GM10266 (cell line): ENCODE results near the gene NFAT5.
"Not testable (repeated sequence)": the region's sequence is repeated elsewhere in the genome, so short reads cannot be mapped to it uniquely, and the experiment has no call there.

ENCODE experiments used
- DNase-seq: peaks from one replicate; pipeline ENCODE4 v3.0.0; 2012; ENCODE audit errors: extremely low spot score
- TF ChIP-seq, protein P1 (sequence below): IDR thresholded peaks from 2 replicates; pipeline ENCODE4 v1.5.1; 2012; ENCODE audit warnings: mild to moderate bottlenecking, low read depth; ENCODE audit not compliant: control insufficient read depth, insufficient read depth; ENCODE audit errors: missing control alignments

NFAT5 gene

DNA sequence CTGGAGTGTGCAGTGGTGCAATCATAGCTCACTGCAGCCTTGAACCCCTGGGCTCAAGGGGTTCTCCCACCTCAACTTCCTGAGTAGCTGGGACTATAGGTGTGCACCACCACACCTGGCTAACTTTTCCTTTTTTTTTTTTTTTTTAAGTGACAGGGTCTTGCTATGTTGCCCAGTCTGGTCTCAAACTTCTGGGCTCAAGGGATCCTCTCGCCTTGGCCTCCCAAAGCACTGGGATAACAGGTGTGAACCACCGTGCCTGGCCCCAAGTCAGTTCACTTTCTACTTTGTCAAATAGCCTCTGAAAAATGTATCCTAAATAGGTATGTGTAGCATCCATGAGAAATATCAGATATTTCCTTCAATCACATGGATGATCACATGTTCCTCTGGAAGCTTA lies 9.9 kb upstream of the NFAT5 start:
- DNase-seq, result no peak
- TF ChIP-seq, protein P1, sequence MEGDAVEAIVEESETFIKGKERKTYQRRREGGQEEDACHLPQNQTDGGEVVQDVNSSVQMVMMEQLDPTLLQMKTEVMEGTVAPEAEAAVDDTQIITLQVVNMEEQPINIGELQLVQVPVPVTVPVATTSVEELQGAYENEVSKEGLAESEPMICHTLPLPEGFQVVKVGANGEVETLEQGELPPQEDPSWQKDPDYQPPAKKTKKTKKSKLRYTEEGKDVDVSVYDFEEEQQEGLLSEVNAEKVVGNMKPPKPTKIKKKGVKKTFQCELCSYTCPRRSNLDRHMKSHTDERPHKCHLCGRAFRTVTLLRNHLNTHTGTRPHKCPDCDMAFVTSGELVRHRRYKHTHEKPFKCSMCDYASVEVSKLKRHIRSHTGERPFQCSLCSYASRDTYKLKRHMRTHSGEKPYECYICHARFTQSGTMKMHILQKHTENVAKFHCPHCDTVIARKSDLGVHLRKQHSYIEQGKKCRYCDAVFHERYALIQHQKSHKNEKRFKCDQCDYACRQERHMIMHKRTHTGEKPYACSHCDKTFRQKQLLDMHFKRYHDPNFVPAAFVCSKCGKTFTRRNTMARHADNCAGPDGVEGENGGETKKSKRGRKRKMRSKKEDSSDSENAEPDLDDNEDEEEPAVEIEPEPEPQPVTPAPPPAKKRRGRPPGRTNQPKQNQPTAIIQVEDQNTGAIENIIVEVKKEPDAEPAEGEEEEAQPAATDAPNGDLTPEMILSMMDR, result no peak

DNA sequence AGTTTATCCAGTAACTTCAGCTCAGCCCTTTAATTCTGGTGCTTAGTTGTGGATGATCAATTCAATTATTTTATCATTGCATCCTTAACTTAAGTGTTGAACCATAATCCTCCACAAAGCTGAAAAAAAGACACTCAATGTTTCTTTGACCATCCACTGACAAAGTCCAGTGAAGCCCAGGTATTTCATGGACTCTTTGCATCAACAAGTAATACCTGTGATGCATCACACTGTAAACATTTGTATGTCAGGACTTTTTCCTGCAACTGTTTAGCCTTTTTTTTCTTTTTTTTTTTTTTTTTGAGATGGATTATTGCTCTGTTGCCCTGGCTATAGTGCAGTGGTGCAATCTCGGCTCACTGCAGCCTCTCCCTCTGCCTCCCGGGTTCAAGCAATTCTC lies 6.6 kb upstream of the NFAT5 start:
- TF ChIP-seq, protein P1, result no peak
- no peak for DNase-seq

DNA sequence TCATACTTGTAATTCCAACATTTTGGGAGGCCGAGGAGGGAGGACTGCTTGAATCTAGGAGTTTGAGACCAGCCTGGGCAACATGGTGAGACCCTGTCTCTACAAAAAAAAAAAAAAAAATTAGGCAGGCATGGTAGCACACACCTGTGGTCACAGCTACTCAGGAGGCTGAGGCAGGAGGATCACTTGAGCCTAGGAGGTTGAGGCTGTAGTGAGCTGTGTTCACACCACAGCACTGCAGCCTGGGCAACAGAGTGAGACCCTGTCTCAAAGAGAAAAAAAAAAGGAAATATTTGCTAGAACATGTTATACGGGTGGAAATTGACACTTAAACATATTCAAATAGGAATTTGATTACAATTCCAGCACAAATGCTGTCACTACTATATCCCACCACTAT lies 4.4 kb upstream of the NFAT5 start:
- not testable (repeated sequence) for DNase-seq

DNA sequence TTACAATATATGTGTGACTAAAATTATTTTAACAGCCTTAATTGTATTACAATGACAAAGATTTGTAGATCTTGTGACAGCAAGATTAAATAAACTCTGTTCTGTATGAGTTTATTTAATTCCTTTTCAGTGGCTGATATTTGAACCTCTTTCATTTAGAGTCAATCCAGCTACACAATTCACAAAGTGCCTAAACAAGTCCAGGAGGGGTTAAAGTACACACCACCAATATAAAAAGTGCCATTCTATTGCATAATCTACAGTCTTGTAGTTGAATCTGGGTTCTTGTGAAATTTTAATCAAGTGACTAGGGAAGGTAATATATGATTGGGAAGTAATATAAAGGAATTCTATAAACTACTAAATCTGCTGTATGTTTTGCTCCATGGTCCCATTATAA lies 3.9 kb upstream of the NFAT5 start:
- no peak for DNase-seq
- TF ChIP-seq, protein P1, result no peak

DNA sequence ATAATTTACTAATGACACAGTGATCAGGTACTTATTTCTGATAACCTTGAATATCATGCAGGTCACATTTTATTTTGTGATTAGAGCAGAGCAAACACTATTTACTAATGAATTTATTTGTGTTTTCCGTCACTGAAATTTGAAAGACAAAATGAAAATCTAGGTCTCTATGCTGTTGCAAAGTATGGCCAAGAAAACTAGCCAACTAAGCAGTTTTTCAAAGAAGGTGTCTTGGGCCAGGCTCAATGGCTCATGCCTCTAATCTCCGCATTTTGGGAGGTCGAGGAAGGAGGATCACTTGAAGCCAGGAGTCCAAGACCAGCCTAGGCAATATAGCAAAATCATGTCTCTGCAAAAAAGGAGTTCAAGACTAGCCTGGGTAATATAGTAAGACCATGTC lies 3.0 kb upstream of the NFAT5 start:
- DNase-seq, result no peak
- TF ChIP-seq, protein P1, result no peak

DNA sequence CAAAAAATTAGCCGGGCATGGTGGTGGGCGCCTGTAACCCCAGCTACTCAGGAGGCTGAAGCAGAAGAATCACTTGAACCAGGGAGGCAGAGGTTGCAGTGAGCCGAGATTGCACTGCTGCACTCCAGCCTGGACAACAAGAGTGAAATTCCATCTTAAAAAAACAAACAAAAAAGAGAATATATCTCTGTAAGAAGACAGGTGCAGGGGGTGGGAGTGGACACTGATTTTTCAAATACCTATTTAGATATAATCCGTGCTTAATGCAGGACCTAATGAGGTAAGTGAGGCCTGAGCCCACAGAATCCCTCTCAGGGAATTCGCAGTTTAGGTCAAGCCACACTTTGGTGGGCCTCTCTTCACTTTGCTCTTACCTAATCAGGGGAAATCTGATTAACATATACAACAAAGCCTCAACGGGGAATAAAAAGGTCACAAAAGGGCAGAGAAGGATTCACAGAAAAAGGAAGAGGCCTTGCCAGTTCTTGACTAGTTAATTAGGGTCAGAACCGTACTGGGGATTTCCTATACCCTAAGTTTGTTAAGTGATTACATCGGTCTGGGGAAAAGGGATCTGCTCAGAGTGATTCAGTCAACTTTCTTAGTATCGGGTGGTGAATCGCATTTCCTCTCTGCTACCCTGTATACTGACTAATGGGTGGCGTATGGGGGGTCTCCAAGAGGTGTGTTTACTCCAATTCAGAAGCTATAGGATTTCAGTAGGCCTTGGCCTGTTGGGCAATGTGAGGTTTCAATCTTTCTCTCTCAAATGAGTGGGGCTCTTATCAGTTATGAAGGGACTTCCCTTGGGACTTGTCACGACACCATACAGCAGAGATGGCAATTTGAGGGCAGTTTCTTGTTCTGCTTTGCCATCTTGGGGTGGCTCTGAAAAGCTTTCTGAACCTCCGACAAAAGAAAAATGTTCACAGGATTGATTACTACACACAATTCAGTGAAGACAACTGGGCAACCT lies 1.9 kb upstream of the NFAT5 start:
- DNase-seq, result peak; percentile 72
- TF ChIP-seq, protein P1, result no peak

DNA sequence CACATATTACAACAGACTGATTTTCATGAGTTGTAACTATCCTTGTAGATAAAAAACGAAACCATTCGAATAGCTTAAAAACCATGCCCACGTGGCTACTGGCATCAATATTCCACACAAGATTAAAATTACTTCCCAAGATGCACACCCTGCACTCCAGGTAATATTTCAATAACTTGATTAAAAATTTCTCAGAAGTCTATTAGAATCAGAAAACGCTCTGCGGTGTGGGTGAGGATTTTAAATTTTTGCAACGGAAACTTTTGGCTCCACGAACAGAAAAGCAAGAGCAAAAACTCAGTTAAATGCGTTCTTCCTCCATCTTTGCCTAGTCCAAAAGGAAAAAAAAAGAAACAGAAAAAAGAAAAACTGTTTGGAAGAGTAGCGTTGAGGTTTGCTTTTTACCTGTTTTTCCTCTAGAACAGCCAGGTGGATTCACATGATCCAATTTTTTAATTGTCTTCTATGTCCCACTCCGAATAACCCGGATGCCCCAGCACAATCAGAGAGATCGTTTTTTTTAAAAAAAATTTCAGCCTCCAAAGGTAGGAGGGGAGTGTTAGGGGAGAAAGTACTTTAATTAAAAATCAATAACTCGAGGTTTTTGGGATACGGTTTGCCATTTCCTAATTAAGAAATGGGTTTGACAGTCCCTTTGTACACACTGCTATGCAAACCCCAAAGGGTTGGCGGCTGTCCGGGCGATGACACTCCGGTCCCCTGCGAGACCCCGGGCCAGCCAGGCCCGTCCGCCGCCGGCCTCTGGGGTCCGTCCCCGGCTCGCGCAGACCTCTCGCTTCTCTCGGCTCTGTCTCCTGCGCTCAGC lies 708 bp upstream of the NFAT5 start:
- DNase-seq, result no peak
- TF ChIP-seq, protein P1, result no peak
